MCF 10A (cell line): ENCODE measurements around the gene KAT2A. TPM values are rescaled to one million over a fixed set of nuclear protein-coding genes. Genes with fewer than 3 reads are reported as not detected.

ENCODE experiments used
- BruUV-seq: library from RNA; stranded (reverse); fragments of 400-500 nt; replicated peaks from 2 replicates; lab custom pipeline; 2021; lab: Mats Ljungman, UMichigan
- CTCF ChIA-PET: fragments of 300-600 bp; sonication (Branson Sonifier 250); formaldehyde crosslinking; extraction: SDS; loops from one replicate; lab custom pipeline; 2021; ENCODE audit warnings: antibody characterized with exemption, inconsistent platforms; lab: Yijun Ruan, JAX
- POLR2A ChIA-PET: fragments of 300-600, 350-650 bp; sonication (Branson Sonifier 250); formaldehyde crosslinking; extraction: SDS; loops from one replicate; lab custom pipeline; 2020; ENCODE audit warnings: antibody characterized with exemption, inconsistent platforms; lab: Yijun Ruan, JAX
- DNase-seq: peaks from one replicate; pipeline ENCODE4 v3.0.0-alpha.2; 2018; ENCODE audit not compliant: unreplicated experiment
- H3K27ac Mint-ChIP-seq: one replicate; pipeline ENCODE4 v1.8.0; 2022; ENCODE audit warnings: mild to moderate bottlenecking, low read depth, mixed read lengths; ENCODE audit not compliant: unreplicated experiment
- H3K27me3 Mint-ChIP-seq: one replicate; pipeline ENCODE4 v1.8.0; 2022; ENCODE audit warnings: mixed read lengths; ENCODE audit not compliant: insufficient read depth, unreplicated experiment
- H3K36me3 Mint-ChIP-seq: one replicate; pipeline ENCODE4 v1.8.0; 2022; ENCODE audit warnings: mild to moderate bottlenecking, moderate library complexity, mixed read lengths; ENCODE audit not compliant: insufficient read depth, unreplicated experiment
- H3K4me1 Mint-ChIP-seq: one replicate; pipeline ENCODE4 v1.8.0; 2022; ENCODE audit warnings: mixed read lengths; ENCODE audit not compliant: insufficient read depth, unreplicated experiment
- H3K4me3 Mint-ChIP-seq: one replicate; pipeline ENCODE4 v1.8.0; 2022; ENCODE audit warnings: mild to moderate bottlenecking, moderate library complexity, mixed read lengths; ENCODE audit not compliant: unreplicated experiment
- H3K9me3 Mint-ChIP-seq: one replicate; pipeline ENCODE4 v1.8.0; 2022; ENCODE audit warnings: mixed read lengths; ENCODE audit not compliant: unreplicated experiment
- CTCF ChIP-seq: fragments of 200-600 bp; IDR thresholded peaks from one replicate; pipeline ENCODE4 v1.8.0; 2022; ENCODE audit warnings: antibody characterized with exemption, mild to moderate bottlenecking; ENCODE audit not compliant: unreplicated experiment
- intact Hi-C: fragments of 100-400 bp; cut with micrococcal nuclease; formaldehyde crosslinking; loops from 2 replicates; pipeline ENCODE4 v1.14.1; 2022
- total RNA-seq: library from RNA; stranded (reverse); gene quantifications from 2 replicates; pipeline ENCODE4 v1.2.3, GENCODE V29; 2022

KAT2A gene
- total RNA-seq, 1 experiment from 2014 or later: 44.6 TPM

DNA sequence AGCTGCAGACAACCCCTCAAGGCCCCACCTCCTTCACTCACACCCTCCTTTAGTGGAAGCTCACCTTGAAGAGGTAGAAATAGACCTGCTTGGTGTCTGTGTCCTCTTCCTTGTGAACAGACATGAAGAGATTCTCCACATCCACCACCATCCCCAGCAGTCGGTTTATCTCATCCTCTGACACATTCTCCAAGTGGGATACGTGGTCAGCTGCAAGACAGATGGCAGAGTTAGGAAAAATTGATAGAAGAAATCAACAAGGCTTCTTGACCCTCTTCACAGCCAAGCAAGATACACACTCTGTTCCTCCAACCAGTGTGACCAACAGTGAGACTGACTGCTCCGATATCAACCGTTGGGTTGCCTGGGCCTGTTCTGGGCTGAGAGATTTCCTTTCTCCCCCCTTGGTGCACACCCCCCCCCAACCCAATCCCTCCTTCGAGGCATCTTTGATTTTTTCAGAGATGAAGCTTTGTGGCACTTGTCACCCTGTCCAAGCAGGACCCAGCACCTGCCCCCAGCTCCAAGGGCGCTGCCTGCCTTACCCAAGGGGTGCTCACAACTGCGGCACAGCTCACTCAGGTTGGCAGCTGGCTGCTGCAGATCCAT, 902 bp downstream of the KAT2A start:
- Mint-ChIP-seq H3K27me3 (no peaks in the 10 kb centered on the region), H3K27ac (no peak overlapping the region), H3K36me3 (peaks cover 46% of the 10 kb centered on the region), H3K9me3 (no peaks in the 10 kb centered on the region), H3K4me1 (peaks cover 6% of the 10 kb centered on the region), H3K4me3 (peak overlapping the region; percentile 53)
- TF ChIP-seq CTCF: no peak
- POLR2A ChIA-PET: interaction anchor here (0.6 to 2.6 kb wide), 11 partner anchors 9 to 155 kb away, joined by 3 to 11 read pairs (median 5); partner anchors contain the start of genes CNP, DNAJC7, NKIRAS2 and RAB5C
- no peak for DNase-seq
- intact Hi-C loops: loop anchor here (5.0 kb wide), 1 partner anchor 407 kb away; no protein-coding TSS in a partner anchor
- CTCF ChIA-PET: interaction anchor here (0.6 to 8.2 kb wide), 11 partner anchors 9 to 407 kb away, joined by 3 to 37 read pairs (median 5); partner anchors contain the start of gene NKIRAS2
- BruUV-seq: no TSS peak

GRCh38 chr17:42119301-42119700, 1.9 kb downstream of the KAT2A start:
- TF ChIP-seq CTCF: no peak
- POLR2A ChIA-PET: interaction anchor here (1.0 to 2.3 kb wide), 2 partner anchors 99 to 201 kb away, joined by 3 to 6 read pairs; partner anchors contain the start of genes ACLY and NKIRAS2
- no peaks in the 10 kb centered on the region for H3K9me3 Mint-ChIP-seq
- no peak for DNase-seq
- CTCF ChIA-PET: interaction anchor here (0.6 to 8.2 kb wide), 13 partner anchors 10 to 407 kb away, joined by 3 to 37 read pairs (median 5); partner anchors contain the start of gene NKIRAS2
- BruUV-seq: no TSS peak
- peak overlapping the region; percentile 53 for H3K4me3 Mint-ChIP-seq
- peaks cover 42% of the 10 kb centered on the region for H3K36me3 Mint-ChIP-seq
- intact Hi-C loops: loop anchor here (5.0 kb wide), 1 partner anchor 382 kb away; no protein-coding TSS in a partner anchor
- no peaks in the 10 kb centered on the region for H3K27me3 Mint-ChIP-seq
- H3K4me1 Mint-ChIP-seq: peaks cover 6% of the 10 kb centered on the region
- peak overlapping the region; percentile 23 for H3K27ac Mint-ChIP-seq

DNA sequence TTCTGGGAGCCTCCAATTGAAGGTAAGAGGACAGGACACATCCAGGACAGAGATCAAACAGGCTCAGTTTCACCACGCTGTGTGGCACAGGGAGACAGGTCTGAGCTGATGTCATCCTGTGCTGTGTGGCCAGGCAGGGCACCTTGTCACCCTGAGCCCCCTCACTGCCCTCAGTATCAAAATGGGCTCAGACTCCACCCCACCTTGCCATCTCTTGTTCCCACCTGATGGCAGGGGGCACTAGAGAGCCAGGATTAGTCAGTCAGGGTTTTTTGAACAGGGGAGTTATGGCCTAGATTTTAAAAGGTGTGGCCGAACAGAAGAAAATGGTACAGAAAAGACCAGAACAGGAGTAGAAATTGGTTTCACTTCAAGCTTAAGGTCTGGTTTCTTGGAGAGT, 2.6 kb downstream of the KAT2A start:
- peak; percentile 59 for DNase-seq
- peak; percentile 15 for TF ChIP-seq CTCF
- intact Hi-C loops: loop anchor here (5.0 kb wide), 1 partner anchor 381 kb away; no protein-coding TSS in a partner anchor
- peaks cover 6% of the 10 kb centered on the region for H3K4me1 Mint-ChIP-seq
- ChIA-PET CTCF (interaction anchor here (0.5 to 8.2 kb wide), 12 partner anchors 11 to 445 kb away, joined by 3 to 40 read pairs (median 6); no protein-coding TSS in a partner anchor), POLR2A (interaction anchor here (1.0 to 2.4 kb wide), 2 partner anchors 152 to 200 kb away, joined by 3 to 12 read pairs; partner anchors contain the start of genes ACLY and CNP)
- H3K4me3 Mint-ChIP-seq: no peak overlapping the region
- H3K27ac Mint-ChIP-seq: peak overlapping the region; percentile 23
- BruUV-seq: no TSS peak
- no peaks in the 10 kb centered on the region for H3K27me3 Mint-ChIP-seq
- H3K9me3 Mint-ChIP-seq: no peaks in the 10 kb centered on the region
- H3K36me3 Mint-ChIP-seq: peaks cover 43% of the 10 kb centered on the region

DNA sequence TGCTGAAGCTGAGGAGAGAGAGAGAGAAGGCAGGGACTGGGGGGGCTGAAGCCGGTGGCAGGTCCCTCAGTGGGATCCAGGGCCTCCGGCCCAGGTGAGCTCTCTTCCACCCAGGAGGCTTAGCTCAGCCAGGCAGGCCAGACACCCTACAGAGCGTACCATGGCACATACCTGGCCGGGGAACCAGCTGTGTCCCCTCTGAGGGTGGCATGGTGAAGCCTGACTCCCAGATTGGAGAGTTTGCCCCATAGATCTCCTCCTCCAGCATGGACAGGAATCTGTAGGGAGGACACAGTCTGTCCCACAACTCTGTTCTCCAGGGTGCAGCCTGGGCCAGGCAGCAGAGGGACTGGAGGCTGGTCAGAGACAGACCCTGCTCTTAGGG, 3.0 kb downstream of the KAT2A start:
- no peak for TF ChIP-seq CTCF
- DNase-seq: no peak
- BruUV-seq: no TSS peak
- intact Hi-C loops: loop anchor here (5.0 kb wide), 1 partner anchor 381 kb away; no protein-coding TSS in a partner anchor
- peaks cover 6% of the 10 kb centered on the region for H3K4me1 Mint-ChIP-seq
- no peak overlapping the region for H3K27ac Mint-ChIP-seq
- POLR2A ChIA-PET: interaction anchor here (1.0 to 2.4 kb wide), 2 partner anchors 152 to 200 kb away, joined by 3 to 12 read pairs; partner anchors contain the start of genes ACLY and CNP
- H3K9me3 Mint-ChIP-seq: no peaks in the 10 kb centered on the region
- H3K27me3 Mint-ChIP-seq: no peaks in the 10 kb centered on the region
- CTCF ChIA-PET: interaction anchor here (0.5 to 8.2 kb wide), 13 partner anchors 12 to 446 kb away, joined by 3 to 40 read pairs (median 5); partner anchors contain the start of gene STAT5A
- H3K4me3 Mint-ChIP-seq: no peak overlapping the region
- peaks cover 41% of the 10 kb centered on the region for H3K36me3 Mint-ChIP-seq
